K562 (cell line): ENCODE data around the gene LRRC10. TPM values are rescaled to one million over a fixed set of nuclear protein-coding genes. Genes with fewer than 3 reads are reported as not detected.
A peak's percentile ranks its signal among the peaks of the same experiment; 100 is the strongest.

Experiments used
- ATF1 ChIP-seq, 2 experiments: fragments of 450-650 bp in 1 of 2; IDR thresholded peaks; 2 replicates each; pipeline ENCODE4 v1.6.1; 2016; ENCODE audit warnings: missing compliant biosample characterization in 1 of 2, missing genetic modification characterization in 1 of 2
- ATF2 ChIP-seq: sonication (generic); formaldehyde crosslinking; IDR thresholded peaks from 2 replicates; pipeline ENCODE4 v1.8.1; 2022; ENCODE audit warnings: missing genetic modification reagents
- CBFA2T3 ChIP-seq: fragments of 450-650 bp; IDR thresholded peaks from 2 replicates; pipeline ENCODE4 v1.6.1; 2017
- CTCFL ChIP-seq: IDR thresholded peaks from 2 replicates; pipeline ENCODE4 v1.6.1; 2011; ENCODE audit warnings: borderline replicate concordance, low read depth, mild to moderate bottlenecking, moderate library complexity, low read length; ENCODE audit not compliant: insufficient read depth, poor library complexity, severe bottlenecking
- ESRRB ChIP-seq: fragments of 250-450 bp; sonication (Bioruptor Pico); IDR thresholded peaks from 2 replicates; pipeline ENCODE4 v1.5.0; 2020; ENCODE audit warnings: mild to moderate bottlenecking, moderate library complexity, borderline replicate concordance
- FOXM1 ChIP-seq, 2 experiments: fragments of 450-650 bp in 1 of 2; sonication (generic) in 1 of 2; formaldehyde crosslinking in 1 of 2; IDR thresholded peaks; 2 replicates each; pipeline versions ENCODE4 v1.6.1 to v1.9.0; 2017 to 2022; ENCODE audit warnings: low read depth in 2 of 2, mild to moderate bottlenecking in 2 of 2, missing genetic modification reagents in 1 of 2, moderate library complexity in 1 of 2
- HIVEP1 ChIP-seq: fragments of 250-450 bp; sonication (Bioruptor Pico); IDR thresholded peaks from 2 replicates; pipeline ENCODE4 v1.4.0; 2020; ENCODE audit warnings: mild to moderate bottlenecking
- MCM7 ChIP-seq, 2 experiments: fragments of 450-650 bp; IDR thresholded peaks; 2 replicates each; pipeline ENCODE4 v1.6.1; 2016 to 2018
- MTA1 ChIP-seq: fragments of 450-650 bp; IDR thresholded peaks from 2 replicates; pipeline ENCODE4 v1.6.1; 2017; ENCODE audit warnings: borderline replicate concordance
- MYNN ChIP-seq, 2 experiments: sonication (generic); formaldehyde crosslinking in 1 of 2; IDR thresholded peaks; 2 replicates each; pipeline versions ENCODE4 v1.5.0 to v1.6.1; 2016 to 2020; ENCODE audit warnings: antibody characterized with exemption in 1 of 2, missing genetic modification reagents in 1 of 2
- NBN ChIP-seq: fragments of 450-650 bp; IDR thresholded peaks from 2 replicates; pipeline ENCODE4 v1.6.1; 2016; ENCODE audit warnings: low read depth, mild to moderate bottlenecking
- PRDM10 ChIP-seq: fragments of 450-650 bp; IDR thresholded peaks from 2 replicates; pipeline ENCODE4 v1.6.1; 2018; ENCODE audit not compliant: partially characterized antibody
- PRMT5 ChIP-seq: sonication (generic); formaldehyde crosslinking; IDR thresholded peaks from 2 replicates; pipeline ENCODE4 v1.5.0; 2020; ENCODE audit warnings: missing genetic modification reagents
- PTBP1 ChIP-seq: fragments of 200-400 bp; formaldehyde crosslinking; IDR thresholded peaks from 2 replicates; pipeline ENCODE4 v1.6.1; 2017; ENCODE audit warnings: low read depth, low read length
- RUNX1 ChIP-seq: sonication (generic); IDR thresholded peaks from 2 replicates; pipeline ENCODE4 v1.6.1; 2016; ENCODE audit warnings: antibody characterized with exemption, low read depth
- SAFB ChIP-seq: fragments of 200-400 bp; formaldehyde crosslinking; IDR thresholded peaks from 2 replicates; pipeline ENCODE4 v1.6.1; 2017; ENCODE audit warnings: low read depth, low read length, borderline replicate concordance
- SMARCA4 ChIP-seq: fragments of 450-650 bp; IDR thresholded peaks from 2 replicates; pipeline ENCODE4 v1.6.1; 2016
- TAF1 ChIP-seq: IDR thresholded peaks from 2 replicates; pipeline ENCODE4 v1.6.1; 2011; ENCODE audit warnings: mild to moderate bottlenecking, low read length, moderate library complexity; ENCODE audit not compliant: insufficient read depth, control insufficient read depth, severe bottlenecking; ENCODE audit errors: extremely low read depth
- TEAD2 ChIP-seq: fragments of 450-650 bp; IDR thresholded peaks from 2 replicates; pipeline ENCODE4 v1.6.1; 2016; ENCODE audit warnings: missing genetic modification characterization, control low read depth, missing compliant biosample characterization
- ZKSCAN1 ChIP-seq: fragments of 150-350 bp; IDR thresholded peaks from 2 replicates; pipeline ENCODE4 v1.6.1; 2016; ENCODE audit warnings: low read depth, low read length
- ZNF174 ChIP-seq: fragments of 250-450 bp; sonication (Bioruptor Pico); IDR thresholded peaks from 2 replicates; pipeline ENCODE4 v1.4.0; 2020; ENCODE audit warnings: mild to moderate bottlenecking
- ZNF3 ChIP-seq: fragments of 250-450 bp; sonication (Bioruptor Pico); IDR thresholded peaks from 2 replicates; pipeline ENCODE4 v1.5.0; 2021; ENCODE audit warnings: mild to moderate bottlenecking, moderate library complexity
- ZNF507 ChIP-seq: conservative IDR thresholded peaks from 2 replicates; pipeline ENCODE4 v1.6.1; 2017; ENCODE audit warnings: missing genetic modification characterization, missing compliant biosample characterization
- ZSCAN29 ChIP-seq: fragments of 450-650 bp; IDR thresholded peaks from 2 replicates; pipeline ENCODE4 v1.6.1; 2017
- polyA plus RNA-seq, 8 experiments: library from polyadenylated mRNA; depleted of rRNA in 4 of 8; stranded (reverse) in 5 of 8; unstranded in 3 of 8; fragments of >200 nt; fragmentation: Nextera tagmentation in 2 of 8; fragmentation: Illumina TruSeq in 1 of 8; extraction: Ambion mirVana in 2 of 8; extraction: Trizol in 1 of 8; gene quantifications; 2 replicates each; pipeline versions ENCODE4 v1.2.1 to v1.2.3, GENCODE V29; 2011 to 2014; ENCODE audit warnings: inconsistent platforms in 1 of 8, missing spikeins in 1 of 8
- total RNA-seq, 7 experiments: library from RNA; depleted of rRNA in 6 of 7; stranded (reverse); fragments of >200 nt in 6 of 7; fragmentation: Illumina TruSeq in 2 of 7; extraction: Trizol in 2 of 7; gene quantifications; 2 replicates each; pipeline versions ENCODE4 v1.2.1 to v1.2.3, GENCODE V29; 2011 to 2021; ENCODE audit warnings: low replicate concordance in 1 of 7

Gene LRRC10
- total and polyA plus RNA-seq, 9 of the 15 experiments (the other 6 are each of a cell fraction or from before 2014, with no cell fraction given) = 0.09 TPM; not detected in 8

GRCh38 chr12:69623970-69624369, 13.3 kb upstream of the LRRC10 start (continued):
- TF ChIP-seq HIVEP1 (CRISPR knock-in tag) = 0 out of 2 replicates have a peak, but pooled peaks have one; percentile 7
- no peak for TF ChIP-seq PRDM10
- TF ChIP-seq ATF1 (CRISPR knock-in tag; IDR thresholded peaks at IDR 0.05) = no peak
- peak; percentile 81 for TF ChIP-seq ATF1 (tag; IDR thresholded peaks at IDR 0.05)
- TF ChIP-seq ESRRB (CRISPR knock-in tag) = no peak
- no peak for TF ChIP-seq MCM7 (IDR thresholded peaks at IDR 0.05)
- peak; percentile 97 for TF ChIP-seq FOXM1 (IDR thresholded peaks at IDR 0.05; ENCODE audit: low read depth)
- no peak for TF ChIP-seq FOXM1 (CRISPR knock-in tag; IDR thresholded peaks at IDR 0.05; ENCODE audit: low read depth)
- no peak for TF ChIP-seq ATF2 (CRISPR knock-in tag)
- no peak for TF ChIP-seq ZNF174 (CRISPR knock-in tag)
- no peak for TF ChIP-seq PRMT5
- TF ChIP-seq MYNN (IDR thresholded peaks at IDR 0.05) = peak; percentile 92
- TF ChIP-seq MYNN (CRISPR knock-in tag; IDR thresholded peaks at IDR 0.05) = no peak
- TF ChIP-seq CBFA2T3 = peak; percentile 100
- no peak for TF ChIP-seq ZNF507 (tag)
- TF ChIP-seq ZKSCAN1 = peak; percentile 84
- TF ChIP-seq TEAD2 (tag) = no peak
- TF ChIP-seq TAF1 = peak; percentile 74
- TF ChIP-seq NBN = peak; percentile 91; the same call in 1 of the 2 replicates
- peak; percentile 95 for TF ChIP-seq SMARCA4
- no peak for TF ChIP-seq CTCFL
- no peak for TF ChIP-seq ZNF3 (CRISPR knock-in tag)
- no peak for TF ChIP-seq SAFB
- peak; percentile 77; the same call in 1 of the 2 replicates for TF ChIP-seq MTA1
- peak; percentile 86 for TF ChIP-seq RUNX1
- TF ChIP-seq ZSCAN29 = no peak
- TF ChIP-seq PTBP1 = peak; percentile 87; the same call in 1 of the 2 replicates
